ENCODE data around the gene C1QC.

Gene C1QC

DNA sequence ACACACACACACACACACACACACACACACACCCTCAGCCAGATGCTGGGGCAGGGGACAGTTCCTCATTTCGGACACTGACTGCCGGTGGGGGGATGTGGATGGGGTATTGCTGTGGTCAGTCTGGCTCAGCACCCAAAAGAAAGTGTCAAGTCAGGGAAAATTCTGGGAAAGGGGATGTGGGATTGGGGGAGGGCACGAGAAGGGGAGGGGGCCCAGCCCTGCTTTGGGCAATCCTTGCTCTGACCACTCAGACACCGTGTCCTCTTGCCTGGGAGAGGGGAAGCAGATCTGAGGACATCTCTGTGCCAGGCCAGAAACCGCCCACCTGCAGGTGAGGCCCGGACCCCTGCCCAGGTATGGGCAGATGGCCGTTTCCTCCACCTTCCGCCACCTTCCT is at the start of gene C1QC:
Gene C1QC, plus strand, starts transcription at position 253 of the 400 bp plus-strand sequence. CDS start 391 bp downstream, outside the sequence.
- DNase-seq (ENCODE audit: low read depth), result no peak
- TF ChIP-seq, protein P1, sequence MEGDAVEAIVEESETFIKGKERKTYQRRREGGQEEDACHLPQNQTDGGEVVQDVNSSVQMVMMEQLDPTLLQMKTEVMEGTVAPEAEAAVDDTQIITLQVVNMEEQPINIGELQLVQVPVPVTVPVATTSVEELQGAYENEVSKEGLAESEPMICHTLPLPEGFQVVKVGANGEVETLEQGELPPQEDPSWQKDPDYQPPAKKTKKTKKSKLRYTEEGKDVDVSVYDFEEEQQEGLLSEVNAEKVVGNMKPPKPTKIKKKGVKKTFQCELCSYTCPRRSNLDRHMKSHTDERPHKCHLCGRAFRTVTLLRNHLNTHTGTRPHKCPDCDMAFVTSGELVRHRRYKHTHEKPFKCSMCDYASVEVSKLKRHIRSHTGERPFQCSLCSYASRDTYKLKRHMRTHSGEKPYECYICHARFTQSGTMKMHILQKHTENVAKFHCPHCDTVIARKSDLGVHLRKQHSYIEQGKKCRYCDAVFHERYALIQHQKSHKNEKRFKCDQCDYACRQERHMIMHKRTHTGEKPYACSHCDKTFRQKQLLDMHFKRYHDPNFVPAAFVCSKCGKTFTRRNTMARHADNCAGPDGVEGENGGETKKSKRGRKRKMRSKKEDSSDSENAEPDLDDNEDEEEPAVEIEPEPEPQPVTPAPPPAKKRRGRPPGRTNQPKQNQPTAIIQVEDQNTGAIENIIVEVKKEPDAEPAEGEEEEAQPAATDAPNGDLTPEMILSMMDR (IDR thresholded peaks at IDR 0.05; ENCODE audit: control insufficient read depth, insufficient read depth, low read depth, low read length, missing control alignments), result peak; percentile 1
- H3K4me3 ChIP-seq (ENCODE audit: control insufficient read depth, low read depth, low read length), result no peak within 1 kb of the TSS

DNA sequence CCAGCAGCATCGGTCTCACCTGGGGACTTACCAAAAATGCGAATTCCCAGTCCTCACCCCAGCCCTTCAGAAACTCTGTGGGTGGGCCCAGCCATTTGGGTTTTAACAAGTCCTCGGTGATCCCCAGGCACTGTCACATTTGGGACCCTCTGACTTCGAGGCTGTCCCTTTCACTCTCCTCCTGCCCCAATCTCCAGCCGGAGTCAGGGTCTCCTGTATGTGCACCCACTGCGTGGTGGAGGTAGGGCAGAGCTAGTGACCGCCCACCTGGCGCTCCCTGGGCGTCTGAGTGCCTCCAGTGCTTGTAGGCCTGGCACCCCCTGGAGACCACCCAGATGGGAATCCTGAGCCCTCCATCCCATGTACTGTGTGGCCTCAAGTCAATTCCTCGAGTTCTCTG is 49.0 kb upstream of the C1QC start:
- TF ChIP-seq, protein P1 (IDR thresholded peaks at IDR 0.05; ENCODE audit: control insufficient read depth, insufficient read depth, low read depth, low read length, missing control alignments), result no peak

DNA sequence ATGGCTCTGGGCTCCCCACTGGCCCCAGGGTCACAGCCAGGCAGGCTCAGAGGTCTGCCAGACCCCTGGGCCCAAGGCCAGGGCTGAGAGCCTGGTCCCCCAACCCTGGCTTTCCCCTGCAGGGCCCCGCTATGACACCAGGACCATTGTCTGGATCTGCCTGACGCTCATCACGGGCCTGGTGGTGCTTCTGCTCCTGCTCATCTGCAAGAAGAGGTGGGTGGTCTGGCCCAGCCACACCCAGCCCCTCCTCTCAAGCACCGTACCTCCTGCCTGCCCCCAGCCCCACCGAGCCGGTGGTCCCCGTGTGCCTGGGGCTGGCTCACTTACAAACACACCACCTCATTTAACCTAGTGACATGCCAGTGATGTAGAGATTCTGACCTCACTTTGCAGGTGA is 48.3 kb upstream of the C1QC start:
- DNase-seq (ENCODE audit: low read depth), result no peak
- H3K4me3 ChIP-seq (ENCODE audit: control insufficient read depth, low read depth, low read length), result no peak overlapping the region
- TF ChIP-seq, protein P1 (IDR thresholded peaks at IDR 0.05; ENCODE audit: control insufficient read depth, insufficient read depth, low read depth, low read length, missing control alignments), result no peak

More for the DNA sequence above, 49.0 kb upstream of the C1QC start:
- no peak for DNase-seq (ENCODE audit: low read depth)
- no peak overlapping the region for H3K4me3 ChIP-seq (ENCODE audit: control insufficient read depth, low read depth, low read length)

DNA sequence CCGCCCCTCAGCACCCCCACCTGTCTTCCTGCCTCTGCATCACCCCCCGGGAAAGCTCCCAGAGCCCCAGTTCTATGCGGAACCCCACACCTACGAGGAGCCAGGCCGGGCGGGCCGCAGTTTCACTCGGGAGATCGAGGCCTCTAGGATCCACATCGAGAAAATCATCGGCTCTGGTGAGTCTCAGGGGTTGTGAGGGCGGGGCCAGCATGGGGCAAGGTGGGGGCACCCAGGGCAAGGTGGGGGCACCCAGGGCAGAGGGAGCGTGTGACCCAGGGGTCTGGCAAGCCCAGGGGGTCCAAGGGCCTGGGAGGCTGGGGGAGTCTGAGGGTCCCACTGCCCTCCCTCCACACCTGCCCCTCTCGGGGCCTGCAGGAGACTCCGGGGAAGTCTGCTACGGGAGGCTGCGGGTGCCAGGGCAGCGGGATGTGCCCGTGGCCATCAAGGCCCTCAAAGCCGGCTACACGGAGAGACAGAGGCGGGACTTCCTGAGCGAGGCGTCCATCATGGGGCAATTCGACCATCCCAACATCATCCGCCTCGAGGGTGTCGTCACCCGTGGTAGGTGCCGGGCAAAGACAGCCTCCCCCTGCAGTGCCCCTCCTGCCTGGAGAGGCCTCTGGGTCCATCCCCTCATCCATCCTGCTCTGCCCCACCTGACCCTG is 46.0 kb upstream of the C1QC start:
- TF ChIP-seq, protein P1 (IDR thresholded peaks at IDR 0.05; ENCODE audit: control insufficient read depth, insufficient read depth, low read depth, low read length, missing control alignments), result no peak
- H3K4me3 ChIP-seq (ENCODE audit: control insufficient read depth, low read depth, low read length), result no peak overlapping the region
- no peak for DNase-seq (ENCODE audit: low read depth)

DNA sequence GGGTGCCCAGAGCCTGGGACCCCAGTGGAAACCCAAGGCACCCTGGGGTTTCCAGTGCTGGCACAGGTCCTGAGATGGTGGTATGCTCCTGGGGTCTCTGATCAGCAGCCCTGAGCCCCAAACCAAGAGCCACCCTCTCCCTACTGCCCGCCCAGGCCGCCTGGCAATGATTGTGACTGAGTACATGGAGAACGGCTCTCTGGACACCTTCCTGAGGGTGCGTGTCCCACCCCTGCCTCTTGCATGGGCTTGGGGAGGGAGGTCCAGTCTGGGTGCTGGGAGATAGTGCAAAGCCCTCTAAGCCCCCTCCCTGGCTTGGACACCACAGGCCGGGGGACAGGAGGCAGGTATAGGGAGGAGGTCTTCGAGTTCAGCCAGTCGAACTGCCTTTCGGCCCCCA is 45.4 kb upstream of the C1QC start:
- TF ChIP-seq, protein P1 (IDR thresholded peaks at IDR 0.05; ENCODE audit: control insufficient read depth, insufficient read depth, low read depth, low read length, missing control alignments), result no peak
- DNase-seq (ENCODE audit: low read depth), result no peak
- H3K4me3 ChIP-seq (ENCODE audit: control insufficient read depth, low read depth, low read length), result no peak overlapping the region

DNA sequence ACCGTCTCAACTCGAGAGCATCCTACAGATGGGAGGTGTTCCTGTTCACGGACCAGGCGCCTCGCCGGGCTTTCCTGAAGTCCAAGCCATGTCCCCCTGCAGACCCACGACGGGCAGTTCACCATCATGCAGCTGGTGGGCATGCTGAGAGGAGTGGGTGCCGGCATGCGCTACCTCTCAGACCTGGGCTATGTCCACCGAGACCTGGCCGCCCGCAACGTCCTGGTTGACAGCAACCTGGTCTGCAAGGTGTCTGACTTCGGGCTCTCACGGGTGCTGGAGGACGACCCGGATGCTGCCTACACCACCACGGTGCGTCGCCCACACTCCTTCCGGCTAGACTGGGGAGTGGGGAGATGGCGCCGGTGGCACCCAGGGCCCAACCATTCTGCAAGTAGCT is 44.7 kb upstream of the C1QC start:
- no peak overlapping the region for H3K4me3 ChIP-seq (ENCODE audit: control insufficient read depth, low read depth, low read length)
- TF ChIP-seq, protein P1 (IDR thresholded peaks at IDR 0.05; ENCODE audit: control insufficient read depth, insufficient read depth, low read depth, low read length, missing control alignments), result no peak
- no peak for DNase-seq (ENCODE audit: low read depth)

Data from AG09309 (cell line).